ENCODE measurements around the gene FAM163B. TPM values are rescaled to one million over a fixed set of nuclear protein-coding genes. Genes with fewer than 3 reads are reported as not detected.

The FAM163B gene
- total and polyA plus RNA-seq, 9 of the 15 experiments (the other 6 are each of a cell fraction or from before 2014, with no cell fraction given), result not detected

GRCh38 chr9:133589454-133590227, 19.5 kb downstream of the FAM163B start:
- Histone ChIP-seq H3K9ac (ENCODE audit: insufficient read depth in 1 of 2, low read depth in 2 of 2, low read length in 2 of 2) (no peak overlapping the region), H3K9me1 (ENCODE audit: control insufficient read depth, insufficient read depth, low read length) (no peaks in the 10 kb centered on the region), H4K20me1 (replicated peaks; ENCODE audit: control insufficient read depth, insufficient read depth, low read length) (peaks cover 4% of the 10 kb centered on the region; the same call in 1 of the 2 replicates), H3K4me1 (replicated peaks in 1 of 2; ENCODE audit: control insufficient read depth in 2 of 2, insufficient read depth in 2 of 2, low read length in 2 of 2) (no peaks in the 10 kb centered on the region), H3K4me3 (no peak overlapping the region), H3K27me3 (ENCODE audit: control insufficient read depth in 2 of 2, insufficient read depth in 2 of 2, low read length in 2 of 2) (peaks cover 3 to 54% of the 10 kb centered on the region in 2 experiments; a peak in 3 of 5 replicates), H3K9me3 (replicated peaks; ENCODE audit: control insufficient read depth, insufficient read depth, low read depth, low read length) (peaks cover 4% of the 10 kb centered on the region), H3K36me3 (ENCODE audit: control insufficient read depth, insufficient read depth, low read length) (no peaks in the 10 kb centered on the region), H3K27ac (ENCODE audit: extremely low read depth, low read depth, low read length) (no peak overlapping the region), H2AFZ (ENCODE audit: low read depth, low read length) (no peak overlapping the region), H3K4me2 (ENCODE audit: insufficient read depth, low read length) (no peak overlapping the region), H3K79me2 (ENCODE audit: control insufficient read depth, insufficient read depth, low read length) (no peaks in the 10 kb centered on the region)
- intact Hi-C loops (cut with micrococcal nuclease) (no loop called here), in situ Hi-C loops (cut with MboI) (no loop called here)
- ChIA-PET CTCF (ENCODE audit: low intra/inter-chr PET ratio) (no interaction called here), POLR2A (interaction anchor here (0.6 kb wide), 1 partner anchor 303 kb away, joined by 3 read pairs; no protein-coding TSS in a partner anchor)
- BruUV-seq (replicated peaks), result no TSS peak
- no peak for FAIRE-seq
- DNase-seq (ENCODE audit: extremely low read depth in 1 of 4, low spot score in 3 of 4), result peak in 3 of 4 experiments; percentile 17 to 64 (median 61)
- ATAC-seq, result peak; percentile 55; the same call in 2 of the 3 replicates
- WGBS (ENCODE audit: insufficient coverage, low coverage, missing lambda C conversion rate), result 6% methylated on average over 13 of the region's 19 CpGs
- TF ChIP-seq ZKSCAN1 (IDR thresholded peaks at IDR 0.05; ENCODE audit: low read depth, low read length) (peak; percentile 100), CTBP1 (IDR thresholded peaks at IDR 0.05; ENCODE audit: borderline replicate concordance) (no peak), CTCF (IDR thresholded peaks at IDR 0.05 in 2 of 3, conservative IDR thresholded peaks at IDR 0.05 in 1 of 3; ENCODE audit: insufficient read depth in 2 of 3, low read depth in 1 of 3, low read length in 3 of 3) (peak; percentile 50 to 84 (median 57)), ZNF124 (CRISPR knock-in tag; IDR thresholded peaks at IDR 0.05) (no peak), PHTF2 (CRISPR knock-in tag; IDR thresholded peaks at IDR 0.05) (no peak), PCBP2 (IDR thresholded peaks at IDR 0.05; ENCODE audit: low read depth, low read length, poor library complexity, severe bottlenecking) (no peak), USF1 (CRISPR knock-in tag; IDR thresholded peaks at IDR 0.05) (no peak), NUFIP1 (IDR thresholded peaks at IDR 0.05; ENCODE audit: partially characterized antibody) (no peak), ZNF3 (CRISPR knock-in tag; IDR thresholded peaks at IDR 0.05) (no peak), ZNF407 (IDR thresholded peaks at IDR 0.05; ENCODE audit: low read depth) (no peak), KDM2B (CRISPR knock-in tag; IDR thresholded peaks at IDR 0.05) (no peak)

Measured in K562 (cell line).